ENCODE results near the gene LINC01488. TPM values are rescaled to one million over a fixed set of nuclear protein-coding genes. Genes with fewer than 3 reads are reported as not detected.

Gene LINC01488
- total and polyA plus RNA-seq, 10 of the 15 experiments (the other 5 are each of a cell fraction or from before 2014, with no cell fraction given) = not detected

DNA sequence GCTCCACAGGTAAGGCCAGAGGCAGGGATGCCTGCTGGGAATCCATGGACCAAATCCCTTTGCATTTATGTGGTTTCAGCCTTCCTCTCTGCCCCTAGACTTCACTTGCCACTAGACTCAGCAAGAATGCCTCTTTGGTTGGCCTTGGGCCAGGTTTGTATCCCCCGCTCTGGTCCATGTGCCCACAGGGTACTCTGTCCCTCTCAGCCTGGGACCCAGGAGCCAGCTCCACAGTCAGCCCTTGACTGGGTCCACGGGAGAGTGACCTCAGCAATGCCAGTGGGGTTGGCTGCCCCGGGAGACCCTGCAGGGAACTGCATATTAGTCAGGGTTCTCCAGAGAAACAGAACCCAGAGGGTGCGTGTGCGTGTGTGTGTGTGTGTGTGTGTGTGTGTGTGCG, 28.3 kb upstream of the LINC01488 start:
- RAD21 ChIA-PET (ENCODE audit: unreplicated experiment) = no interaction called here
- in situ Hi-C loops (cut with MboI) (no loop called here), intact Hi-C loops (cut with micrococcal nuclease; ENCODE audit: unreplicated experiment) (no loop called here)
- POLR2A ChIA-PET = no interaction called here
- Histone ChIP-seq H2AFZ (ENCODE audit: control insufficient read depth, low read depth, low read length) (no peak overlapping the region), H3K9ac (ENCODE audit: control insufficient read depth, insufficient read depth, low read length) (no peak overlapping the region), H3K4me2 (ENCODE audit: control insufficient read depth, insufficient read depth) (no peak overlapping the region), H3K4me3 (no peak overlapping the region), H3K27me3 (replicated peaks in 1 of 2; ENCODE audit: control insufficient read depth in 2 of 2, insufficient read depth in 2 of 2, low read length in 1 of 2) (no peaks in the 10 kb centered on the region; a peak in 2 of 4 replicates), H3K9me3 (replicated peaks; ENCODE audit: control insufficient read depth, insufficient read depth, low read length) (no peaks in the 10 kb centered on the region; the same call in 2 of the 3 replicates), H3K36me3 (ENCODE audit: control insufficient read depth in 2 of 2, insufficient read depth in 2 of 2, low read length in 1 of 2) (no peaks in the 10 kb centered on the region), H3K79me2 (ENCODE audit: control insufficient read depth, insufficient read depth, low read length) (no peaks in the 10 kb centered on the region), H3K27ac (ENCODE audit: control insufficient read depth, insufficient read depth) (no peak overlapping the region), H3K4me1 (ENCODE audit: control insufficient read depth, insufficient read depth, low read length) (no peaks in the 10 kb centered on the region), H4K20me1 (ENCODE audit: control insufficient read depth, insufficient read depth) (no peaks in the 10 kb centered on the region)
- FAIRE-seq (no peak), DNase-seq (ENCODE audit: low read depth, low spot score) (no peak), ATAC-seq (no peak)
- CTCF ChIA-PET = no interaction called here
- SMC1A ChIA-PET (ENCODE audit: uncharacterized antibody, unreplicated experiment) = interaction anchor here (0.8 kb wide), 1 partner anchor 930 kb away, joined by 3 read pairs; no protein-coding TSS in a partner anchor
- TF ChIP-seq EZH2 (IDR thresholded peaks at IDR 0.05; ENCODE audit: borderline replicate concordance, control insufficient read depth, low read depth, low read length) (no peak), TCF12 (IDR thresholded peaks at IDR 0.05; ENCODE audit: low read depth, low read length) (no peak), NKRF (conservative IDR thresholded peaks at IDR 0.05) (no peak), EGR1 (IDR thresholded peaks at IDR 0.05; ENCODE audit: borderline replicate concordance in 1 of 2, low read depth in 2 of 2, low read length in 2 of 2) (no peak), EED (IDR thresholded peaks at IDR 0.05; ENCODE audit: low read depth) (no peak), ZNF24 (IDR thresholded peaks at IDR 0.05) (no peak)
- TF ChIP-seq, protein P1, sequence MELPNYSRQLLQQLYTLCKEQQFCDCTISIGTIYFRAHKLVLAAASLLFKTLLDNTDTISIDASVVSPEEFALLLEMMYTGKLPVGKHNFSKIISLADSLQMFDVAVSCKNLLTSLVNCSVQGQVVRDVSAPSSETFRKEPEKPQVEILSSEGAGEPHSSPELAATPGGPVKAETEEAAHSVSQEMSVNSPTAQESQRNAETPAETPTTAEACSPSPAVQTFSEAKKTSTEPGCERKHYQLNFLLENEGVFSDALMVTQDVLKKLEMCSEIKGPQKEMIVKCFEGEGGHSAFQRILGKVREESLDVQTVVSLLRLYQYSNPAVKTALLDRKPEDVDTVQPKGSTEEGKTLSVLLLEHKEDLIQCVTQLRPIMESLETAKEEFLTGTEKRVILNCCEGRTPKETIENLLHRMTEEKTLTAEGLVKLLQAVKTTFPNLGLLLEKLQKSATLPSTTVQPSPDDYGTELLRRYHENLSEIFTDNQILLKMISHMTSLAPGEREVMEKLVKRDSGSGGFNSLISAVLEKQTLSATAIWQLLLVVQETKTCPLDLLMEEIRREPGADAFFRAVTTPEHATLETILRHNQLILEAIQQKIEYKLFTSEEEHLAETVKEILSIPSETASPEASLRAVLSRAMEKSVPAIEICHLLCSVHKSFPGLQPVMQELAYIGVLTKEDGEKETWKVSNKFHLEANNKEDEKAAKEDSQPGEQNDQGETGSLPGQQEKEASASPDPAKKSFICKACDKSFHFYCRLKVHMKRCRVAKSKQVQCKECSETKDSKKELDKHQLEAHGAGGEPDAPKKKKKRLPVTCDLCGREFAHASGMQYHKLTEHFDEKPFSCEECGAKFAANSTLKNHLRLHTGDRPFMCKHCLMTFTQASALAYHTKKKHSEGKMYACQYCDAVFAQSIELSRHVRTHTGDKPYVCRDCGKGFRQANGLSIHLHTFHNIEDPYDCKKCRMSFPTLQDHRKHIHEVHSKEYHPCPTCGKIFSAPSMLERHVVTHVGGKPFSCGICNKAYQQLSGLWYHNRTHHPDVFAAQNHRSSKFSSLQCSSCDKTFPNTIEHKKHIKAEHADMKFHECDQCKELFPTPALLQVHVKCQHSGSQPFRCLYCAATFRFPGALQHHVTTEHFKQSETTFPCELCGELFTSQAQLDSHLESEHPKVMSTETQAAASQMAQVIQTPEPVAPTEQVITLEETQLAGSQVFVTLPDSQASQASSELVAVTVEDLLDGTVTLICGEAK (IDR thresholded peaks at IDR 0.05; ENCODE audit: borderline replicate concordance) = no peak
- BruUV-seq (replicated peaks) = no TSS peak
- 41% methylated on average over 6 of the region's 6 CpGs for WGBS (ENCODE audit: insufficient coverage, insufficient replicate concordance, low lambda C conversion rate, missing lambda C conversion rate)
